ENCODE measurements around the gene SRGAP1.
"Not testable (repeated sequence)": the region's sequence is repeated elsewhere in the genome, so short reads cannot be mapped to it uniquely, and the experiment has no call there.

The SRGAP1 gene

GRCh38 chr12:64181430-64182291 lies 337.2 kb downstream of the SRGAP1 start:
- no peak for DNase-seq

DNA sequence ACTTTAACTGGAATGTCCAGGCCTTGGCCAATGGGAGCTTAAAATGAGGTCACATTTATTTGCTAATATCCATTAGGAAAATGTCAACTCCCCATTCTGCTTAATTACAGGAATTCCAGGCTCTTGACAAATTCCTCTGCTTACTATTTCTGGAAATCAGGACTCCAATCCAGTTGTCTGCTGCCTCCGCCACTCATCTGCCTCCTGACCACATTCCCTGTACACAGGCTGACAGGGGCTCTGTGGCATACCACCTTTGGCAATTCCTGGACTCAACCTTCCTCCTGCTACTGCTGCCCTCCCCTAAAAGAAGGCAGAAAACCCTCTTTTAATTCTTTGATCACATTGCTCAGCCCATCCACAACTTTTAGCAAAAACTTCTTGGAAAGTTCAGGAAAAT lies 339.7 kb downstream of the SRGAP1 start:
- DNase-seq: no peak

DNA sequence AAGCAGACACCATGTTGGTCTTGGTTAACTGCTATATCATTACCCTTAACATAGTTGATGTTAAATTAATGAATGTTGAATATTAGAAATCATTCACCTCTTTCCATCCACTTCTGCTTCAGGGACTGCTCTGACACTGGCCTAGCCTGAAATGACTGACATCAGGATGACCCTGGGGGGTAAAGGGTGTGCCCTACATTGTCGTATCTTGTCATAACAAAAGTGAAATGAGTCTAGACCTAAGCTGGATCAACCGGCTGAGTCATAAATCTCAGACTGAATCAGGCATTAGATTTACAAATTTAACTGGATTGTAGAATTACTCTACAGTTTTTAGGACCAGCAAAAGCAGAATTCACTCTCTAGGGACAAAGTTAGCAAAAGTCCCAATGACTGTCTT lies 342.3 kb downstream of the SRGAP1 start:
- no peak for DNase-seq

- no peak for DNase-seq
Measured at GRCh38 chr12:64187370-64187769, 342.9 kb downstream of the SRGAP1 start.

DNA sequence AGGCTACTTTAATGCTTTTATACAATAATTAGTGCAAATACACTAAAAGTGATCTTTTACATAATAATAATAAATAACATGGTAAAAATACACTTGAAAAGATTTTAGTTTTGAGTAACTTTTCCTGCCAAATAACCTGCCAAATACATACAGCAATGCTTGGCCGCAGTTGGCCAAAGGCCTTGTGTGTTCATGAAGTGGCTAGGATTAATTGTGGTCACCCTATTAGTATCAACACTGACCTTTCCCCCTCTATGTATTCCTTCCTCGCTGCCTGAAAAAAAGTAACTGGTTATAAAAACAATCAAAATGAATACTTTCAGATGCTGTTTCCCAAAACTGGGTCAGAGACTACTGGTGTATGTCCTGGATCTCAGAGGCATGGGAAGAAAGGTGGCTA lies 343.3 kb downstream of the SRGAP1 start:
- DNase-seq: no peak

- DNase-seq: no peak
Measured at GRCh38 chr12:64189530-64189929, 345.0 kb downstream of the SRGAP1 start.

DNA sequence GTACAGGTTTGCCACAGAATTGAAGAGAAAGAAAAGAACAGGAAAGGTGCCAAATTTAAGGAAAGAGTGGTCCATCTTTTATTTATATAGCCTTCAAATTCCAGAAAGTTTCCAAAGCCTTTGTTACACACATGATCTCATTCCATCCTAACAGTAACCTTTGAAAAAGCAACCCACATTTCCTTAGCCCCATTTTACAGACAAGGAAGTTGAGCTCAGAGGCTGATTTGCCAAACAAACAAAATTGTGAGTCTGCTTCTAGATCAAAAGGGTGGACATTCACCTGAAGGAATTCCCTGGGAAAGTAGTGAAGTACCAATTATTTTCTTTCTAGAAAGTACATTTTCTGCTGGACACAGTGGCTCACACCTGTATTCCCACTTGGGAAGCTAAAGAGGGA lies 345.6 kb downstream of the SRGAP1 start:
- DNase-seq: no peak

DNA sequence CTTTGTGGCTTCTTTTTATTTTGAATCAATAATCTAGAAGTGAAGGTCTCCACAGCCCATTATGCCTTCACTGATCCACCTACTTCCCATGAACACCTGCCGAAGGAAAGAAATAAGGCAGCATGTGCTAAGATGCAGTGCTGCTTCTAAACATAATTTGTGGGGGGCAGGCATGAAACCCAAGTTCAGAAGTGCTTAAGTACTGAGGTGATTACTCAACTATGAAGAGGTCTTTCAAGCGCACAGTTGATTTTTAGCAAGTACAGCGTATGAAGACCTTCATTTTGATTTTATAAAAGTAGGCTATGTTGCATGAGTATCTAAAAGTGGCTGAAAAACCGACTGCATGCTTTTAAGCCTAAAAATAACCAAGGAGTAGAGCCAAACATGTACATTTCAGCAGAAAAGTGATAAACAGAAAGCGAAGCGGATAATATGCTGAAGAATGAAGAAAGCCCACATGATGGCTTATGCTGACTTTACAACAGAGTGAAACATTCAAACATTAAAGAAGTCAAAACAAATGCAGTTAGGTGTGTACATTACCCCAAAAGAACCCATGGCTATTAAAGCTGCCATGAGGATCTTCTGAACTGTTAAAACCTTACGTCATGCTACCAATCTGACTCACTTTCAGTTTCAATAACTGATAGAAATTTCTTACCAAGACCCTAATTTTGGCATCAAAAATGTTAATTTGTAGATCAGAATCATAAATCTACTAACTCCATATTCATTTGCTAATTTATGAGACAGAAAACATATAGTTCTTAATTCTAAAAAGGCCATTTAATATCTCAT lies 348.3 kb downstream of the SRGAP1 start:
- no peak for DNase-seq

DNA sequence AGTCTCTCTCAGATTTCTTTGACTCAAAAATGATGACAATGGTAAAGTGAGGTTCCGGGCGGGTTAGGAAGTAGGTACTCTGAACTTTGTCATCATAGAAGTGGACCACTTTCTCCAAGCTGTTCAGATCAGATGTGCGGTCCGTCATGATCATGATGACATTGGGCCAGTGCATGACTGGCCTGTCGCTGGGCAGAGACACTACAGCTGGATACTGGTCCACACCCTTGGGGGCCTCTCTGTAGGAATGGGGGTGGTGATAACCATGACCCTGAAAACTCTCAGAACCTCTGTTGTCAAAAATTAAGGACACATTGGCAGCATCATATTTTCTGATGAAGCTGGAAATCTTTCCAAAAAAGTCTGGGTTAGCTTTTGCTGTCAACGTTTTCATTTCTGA lies 349.4 kb downstream of the SRGAP1 start:
- DNase-seq: no peak

- no peak for DNase-seq
Measured at GRCh38 chr12:64194333-64195149, 350.0 kb downstream of the SRGAP1 start.

DNA sequence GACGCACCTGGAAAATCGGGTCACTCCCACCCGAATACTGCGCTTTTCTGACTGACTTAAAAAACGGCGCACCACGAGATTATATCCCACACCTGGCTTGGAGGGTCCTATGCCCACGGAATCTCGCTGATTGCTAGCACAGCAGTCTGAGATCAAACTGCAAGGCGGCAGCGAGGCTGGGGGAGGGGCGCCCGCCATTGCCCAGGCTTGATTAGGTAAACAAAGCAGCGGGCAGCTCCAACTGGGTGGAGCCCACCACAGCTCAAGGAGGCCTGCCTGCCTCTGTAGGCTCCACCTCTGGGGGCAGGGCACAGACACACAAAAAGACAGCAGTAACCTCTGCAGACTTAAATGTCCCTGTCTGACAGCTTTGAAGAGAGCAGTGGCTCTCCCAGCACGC lies 351.3 kb downstream of the SRGAP1 start:
- DNase-seq: not testable (repeated sequence)

GRCh38 chr12:64203036-64203435 lies 358.5 kb downstream of the SRGAP1 start:
- no peak for DNase-seq

DNA sequence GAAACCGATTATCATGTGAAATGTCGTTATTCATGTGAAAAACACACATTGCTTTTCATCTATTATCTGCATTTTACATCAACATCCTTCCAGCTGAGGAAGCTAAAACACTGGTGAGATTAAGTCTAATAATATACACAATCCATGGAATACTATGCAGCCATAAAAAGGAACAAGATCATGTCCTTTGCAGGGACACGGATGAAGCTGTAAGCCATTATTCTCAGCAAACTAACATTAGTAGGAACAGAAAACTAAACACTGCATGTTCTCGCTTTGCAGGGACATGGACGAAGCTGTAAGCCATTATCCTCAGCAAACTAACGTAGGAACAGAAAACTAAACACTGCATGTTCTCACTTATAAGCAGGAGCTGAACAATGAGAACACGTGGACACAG lies 359.3 kb downstream of the SRGAP1 start:
- no peak for DNase-seq

GRCh38 chr12:64205542-64205941 lies 361.0 kb downstream of the SRGAP1 start:
- no peak for DNase-seq

- no peak for DNase-seq
Measured at GRCh38 chr12:64207453-64207852, 363.0 kb downstream of the SRGAP1 start.
